A549 treated with Hydrocortisone at 1 μM for 4 hours (cell line): Measurements from ENCODE around the gene WLS. TPM values are rescaled to one million over a fixed set of nuclear protein-coding genes. Genes with fewer than 3 reads are reported as not detected.

Experiments
- total RNA-seq: library from RNA; stranded (reverse); fragments of 200-300 nt; extraction: Qiagen RNA extraction; gene quantifications from 5 replicates; pipeline ENCODE4 v1.2.3, GENCODE V29; 2022

The WLS gene
- total RNA-seq, result 16.0 to 22.5 TPM (median 16.8 TPM) in 5 replicates

DNA sequence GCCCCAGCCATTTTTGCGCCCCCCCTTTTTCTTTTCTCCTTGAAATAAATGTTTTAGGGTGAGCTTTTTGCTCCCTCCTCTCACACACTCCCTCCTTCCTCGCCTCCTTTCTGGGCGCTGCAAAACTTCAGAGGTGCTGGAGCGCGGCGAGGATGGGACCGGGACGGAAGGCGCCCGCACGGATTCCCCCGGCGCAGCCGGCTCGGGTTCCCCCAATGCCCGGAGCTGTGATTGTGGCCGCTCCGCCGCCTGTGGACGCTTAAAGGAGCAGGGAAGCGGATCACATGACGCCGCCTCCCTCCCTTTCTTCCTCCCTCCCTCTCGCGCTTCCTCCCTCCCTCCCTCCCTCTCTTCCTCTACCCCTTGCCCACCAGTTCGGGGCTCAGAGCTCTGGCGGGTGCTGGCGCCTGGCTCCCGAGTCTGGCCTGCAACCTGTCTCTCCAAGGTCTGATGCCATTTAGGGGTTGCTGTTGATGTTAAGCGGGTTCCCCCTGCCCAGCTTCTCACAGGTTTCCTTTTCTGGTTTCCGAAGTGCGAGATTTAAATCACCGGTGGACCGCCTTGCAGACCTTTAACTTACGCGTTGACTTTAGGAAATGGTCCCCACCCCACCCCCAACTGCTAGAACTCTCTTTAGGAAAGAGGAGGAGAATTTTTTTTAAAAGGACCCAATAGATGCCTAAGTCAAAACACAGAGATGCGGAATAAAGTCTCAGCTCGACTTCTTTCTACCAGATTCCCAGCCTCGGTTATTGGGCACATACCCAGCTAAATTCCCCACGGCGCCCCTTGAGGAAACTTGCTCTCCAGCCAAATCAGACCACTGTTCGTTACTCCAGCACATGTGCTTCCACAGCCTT is at the start of gene WLS:
Gene WLS (minus strand): TSS at position 235 of the 860 bp plus-strand sequence. CDS start 224 bp downstream, at position 11.

Other genes with a start within 250 kb of the WLS start
- 0.85 to 1.2 TPM (median 1.1 TPM) in 5 replicates for gene DIRAS3, start 181.9 kb downstream of the WLS start, total RNA-seq
- gene RPE65, start 217.4 kb upstream of the WLS start, total RNA-seq, result not detected in 5 replicates